HG03565 (cell line): ENCODE results near the gene PRKCA.
"Not testable (repeated sequence)": the region's sequence is repeated elsewhere in the genome, so short reads cannot be mapped to it uniquely, and the experiment has no call there.

ENCODE experiments used
- ATAC-seq: cut with Tn5 transposase; IDR thresholded peaks from one replicate; pipeline ENCODE4 v1.9.1; 2021; ENCODE audit warnings: mild to moderate bottlenecking, moderate library complexity; ENCODE audit not compliant: unreplicated experiment

The PRKCA gene

DNA sequence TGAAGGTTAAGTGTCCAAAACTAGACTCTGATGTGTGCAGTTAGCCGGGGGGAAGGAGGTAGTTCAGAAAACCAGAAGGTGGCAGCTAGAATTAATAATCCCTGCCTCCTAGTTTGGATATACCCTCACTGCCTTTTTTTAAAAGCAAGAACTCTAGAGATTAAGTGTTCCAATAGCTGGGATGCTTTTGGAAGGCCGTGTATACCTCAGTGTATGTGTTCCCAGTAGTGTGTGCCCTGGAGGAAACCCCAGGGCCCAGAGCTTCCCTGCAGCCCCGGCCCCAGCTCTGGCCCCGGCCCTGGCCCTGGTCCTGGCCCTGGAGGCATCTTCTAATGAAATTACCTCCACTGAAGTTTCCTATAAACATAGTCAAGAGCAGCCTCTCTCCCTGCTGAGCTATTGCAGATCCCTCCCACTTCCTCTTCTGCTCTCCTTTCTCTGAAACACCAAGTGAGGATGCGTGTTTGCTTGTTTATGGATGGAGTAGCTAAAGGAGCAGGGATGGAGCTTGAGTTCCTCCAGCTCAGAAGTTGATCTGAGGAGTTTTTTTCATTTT, 130.7 kb downstream of the PRKCA start:
- no peak for ATAC-seq

DNA sequence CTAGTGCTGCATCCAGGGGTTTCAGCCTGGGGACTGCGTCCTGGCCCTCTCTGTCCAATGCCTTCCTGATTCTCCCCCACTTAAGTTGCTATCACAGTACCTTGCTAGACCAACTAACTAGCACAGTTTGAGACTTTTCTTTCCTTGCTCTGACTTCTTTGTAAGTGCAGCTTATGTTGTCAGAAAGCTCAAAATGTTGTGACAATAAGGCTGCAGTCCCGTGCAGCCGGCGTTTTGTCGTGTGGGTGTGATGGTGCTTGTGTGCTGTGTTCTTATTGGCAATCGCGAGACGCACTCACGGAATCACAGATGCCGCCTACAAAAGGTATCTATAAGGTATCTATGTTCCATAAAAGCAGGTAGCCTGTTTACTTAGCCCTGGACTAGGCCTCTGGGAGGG, 132.8 kb downstream of the PRKCA start:
- ATAC-seq = no peak

DNA sequence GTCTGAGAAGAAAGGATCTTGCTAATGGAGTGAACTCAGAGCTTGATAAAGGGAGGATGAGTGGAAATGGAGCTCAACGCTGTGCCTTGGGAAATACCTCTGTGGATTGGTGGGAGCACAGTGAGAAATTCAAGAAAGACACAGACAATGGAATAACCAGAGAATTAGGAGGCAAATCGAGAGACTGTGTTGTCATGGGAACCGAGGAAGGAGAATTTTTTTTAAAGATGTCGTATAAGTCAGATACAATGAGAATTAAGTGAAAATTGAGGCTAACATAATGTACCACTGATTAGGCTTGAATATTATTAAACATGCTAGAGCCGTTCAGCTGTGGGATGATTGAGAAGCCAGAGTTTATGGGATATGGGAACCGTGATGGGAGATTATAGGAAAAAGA, 134.2 kb downstream of the PRKCA start:
- no peak for ATAC-seq

DNA sequence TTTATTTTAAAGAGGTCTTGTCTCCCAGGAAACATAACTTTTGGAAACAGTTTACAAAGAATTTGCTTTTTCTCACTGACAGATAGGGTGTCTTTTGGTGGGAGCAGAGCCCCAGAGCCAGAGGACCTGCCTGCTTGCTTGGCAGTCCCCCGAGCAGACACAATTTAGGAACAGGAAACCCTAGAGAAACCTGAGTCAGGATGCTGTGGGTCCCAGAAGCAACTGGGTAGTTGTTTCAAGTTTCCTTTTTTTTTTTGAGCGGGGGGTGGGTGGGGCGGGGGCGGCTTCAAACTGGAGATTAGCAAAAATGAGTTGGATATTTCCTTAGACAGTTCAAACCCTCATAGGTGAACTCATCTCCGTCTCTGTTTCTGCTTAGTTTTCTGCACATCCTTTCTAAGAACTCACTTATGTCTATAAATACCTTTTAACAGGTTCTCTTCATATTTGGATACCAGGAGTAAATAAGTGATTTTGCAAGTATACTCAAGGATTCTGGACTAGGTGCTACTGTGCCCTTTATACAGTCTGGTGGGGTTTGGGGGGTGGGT, 135.1 kb downstream of the PRKCA start:
- ATAC-seq = no peak

DNA sequence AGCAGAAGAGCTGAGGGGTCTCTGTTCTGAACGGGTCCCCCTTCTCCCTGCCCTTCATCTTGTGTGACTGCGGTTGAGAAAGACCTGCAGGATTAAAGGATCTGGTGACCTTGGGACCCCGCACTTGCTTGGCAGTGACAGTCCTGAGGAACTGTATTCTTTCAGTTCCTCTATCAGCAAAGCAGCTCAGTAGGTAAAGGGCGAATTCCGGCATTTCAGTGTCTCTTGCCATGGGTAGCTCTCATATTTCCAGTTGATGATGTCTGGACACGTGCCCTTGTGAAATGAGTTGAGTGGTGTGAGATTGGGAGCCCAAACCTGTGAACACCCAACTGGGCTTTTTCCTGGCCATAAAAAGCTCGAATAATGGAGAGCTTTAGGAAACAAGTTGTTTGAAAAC, 135.7 kb downstream of the PRKCA start:
- no peak for ATAC-seq

DNA sequence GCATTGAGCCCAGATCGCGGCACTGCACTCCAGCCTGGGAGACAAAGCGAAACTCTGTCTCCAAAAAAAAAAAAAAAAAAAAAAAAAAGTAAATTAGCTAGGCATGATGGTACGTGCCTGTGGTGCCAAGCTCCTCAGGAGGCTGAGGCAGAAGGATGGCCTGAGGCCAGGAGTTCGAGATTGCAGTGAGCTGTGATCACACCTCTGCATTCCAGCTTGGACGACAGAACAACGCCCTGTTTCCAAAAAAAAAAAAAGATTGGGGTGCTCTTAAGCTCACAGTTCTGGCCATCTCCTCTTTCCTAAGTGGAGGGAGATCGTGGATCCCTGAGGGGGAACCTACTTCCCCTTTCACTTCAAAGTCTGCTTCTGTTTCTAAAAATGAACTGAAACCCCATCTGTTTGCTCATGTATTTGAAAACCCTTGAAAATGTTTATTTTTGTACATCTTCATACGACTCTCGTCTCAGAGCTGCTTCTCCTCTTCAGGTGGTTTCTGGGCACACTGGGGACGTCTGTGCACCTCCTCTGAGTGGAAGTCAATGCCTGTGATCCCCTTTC, 138.8 kb downstream of the PRKCA start:
- ATAC-seq = peak; percentile 86

DNA sequence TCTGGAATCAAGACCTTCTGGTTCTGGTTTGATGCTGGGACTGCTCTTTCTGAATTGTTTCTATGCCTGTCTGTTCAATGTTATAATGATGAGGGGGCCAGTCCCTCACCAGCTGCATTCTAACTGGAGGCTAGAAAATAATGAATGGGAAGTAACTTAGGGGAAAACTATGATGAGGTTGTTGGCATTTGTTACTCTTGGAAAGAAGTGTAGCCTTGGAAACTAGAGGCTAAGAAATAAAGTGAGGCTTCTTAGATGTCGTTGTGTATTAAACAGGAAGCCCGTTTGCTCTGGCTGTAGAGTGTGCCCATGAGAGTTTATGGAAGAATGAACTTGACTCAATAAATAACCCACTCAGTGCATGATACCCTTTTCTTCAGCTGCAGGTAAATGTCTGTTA, 140.8 kb downstream of the PRKCA start:
- ATAC-seq = no peak

DNA sequence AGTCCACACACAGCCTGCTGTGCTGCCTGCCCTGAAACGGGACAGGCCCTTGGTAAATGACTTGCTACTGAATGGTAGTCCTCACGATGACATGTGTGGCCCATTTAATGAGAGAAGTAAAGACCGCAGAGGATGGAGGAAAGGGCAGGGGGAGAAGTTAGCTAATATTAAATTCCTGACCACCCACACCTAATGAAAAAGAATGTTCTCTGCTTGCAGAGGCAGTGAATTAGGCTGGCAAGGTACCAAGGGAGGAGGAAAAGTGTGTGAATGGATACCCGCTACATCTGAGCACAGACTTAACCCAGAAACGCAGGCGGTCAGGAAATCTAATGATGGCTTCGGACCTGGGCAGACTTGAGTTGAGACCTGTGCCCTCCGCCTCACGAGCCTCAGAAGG, 141.2 kb downstream of the PRKCA start:
- no peak for ATAC-seq

DNA sequence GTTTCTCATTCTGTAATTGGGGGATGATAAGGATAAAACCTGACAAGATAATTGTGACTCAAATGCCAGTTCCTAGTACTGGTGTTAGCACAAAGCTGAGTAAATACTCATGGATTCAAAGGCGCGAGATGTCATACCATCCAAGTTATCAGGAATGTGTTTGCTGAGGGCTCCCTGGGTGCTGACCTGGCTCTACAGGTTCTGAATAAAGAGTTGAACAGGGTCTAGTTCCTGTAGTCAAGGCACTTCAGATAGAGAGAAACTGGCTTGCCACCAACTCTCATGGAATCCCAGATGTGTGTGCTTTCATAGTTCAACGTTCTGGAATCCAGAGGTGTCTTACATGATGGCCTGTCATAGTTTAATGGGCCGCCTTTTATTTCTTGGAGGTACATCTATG, 141.6 kb downstream of the PRKCA start:
- ATAC-seq = no peak

DNA sequence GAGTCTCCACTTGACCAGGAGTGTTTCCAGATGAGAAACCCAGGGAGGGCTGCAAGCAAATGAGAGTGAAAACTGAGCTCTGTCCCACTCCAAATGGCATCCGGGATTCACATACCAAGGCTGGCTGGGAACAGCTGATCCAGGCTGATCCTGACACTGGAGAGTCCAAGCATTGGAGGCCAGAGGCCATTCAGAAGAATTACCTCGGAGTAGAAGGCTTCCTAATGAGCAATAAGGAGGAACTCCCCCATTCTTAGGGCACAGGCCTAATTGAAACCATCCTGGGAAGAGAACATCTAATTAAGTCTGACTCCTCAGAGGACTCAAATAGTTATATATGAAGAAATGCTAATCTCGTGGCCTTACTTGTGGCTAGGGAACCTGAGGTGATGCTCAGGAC, 142.8 kb downstream of the PRKCA start:
- ATAC-seq = no peak

DNA sequence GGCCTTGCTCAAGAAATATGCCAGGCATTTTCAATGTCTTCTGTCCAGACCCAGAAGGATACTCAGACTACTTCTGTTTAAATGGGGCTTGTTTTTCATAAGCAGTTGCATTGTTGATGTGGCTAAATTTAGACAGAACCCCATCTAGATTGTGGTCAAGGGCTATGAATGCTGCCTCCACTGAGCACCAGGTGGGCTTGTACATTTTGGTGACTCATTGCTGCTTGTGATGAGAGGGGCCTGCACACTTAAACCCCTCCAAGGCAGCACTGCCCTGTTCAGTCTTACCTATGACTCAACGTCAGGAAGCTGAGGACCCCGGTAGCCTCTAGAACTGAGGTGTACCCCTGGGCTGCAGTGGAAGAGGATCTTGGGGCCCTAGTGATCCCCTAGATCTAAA, 144.0 kb downstream of the PRKCA start:
- no peak for ATAC-seq

DNA sequence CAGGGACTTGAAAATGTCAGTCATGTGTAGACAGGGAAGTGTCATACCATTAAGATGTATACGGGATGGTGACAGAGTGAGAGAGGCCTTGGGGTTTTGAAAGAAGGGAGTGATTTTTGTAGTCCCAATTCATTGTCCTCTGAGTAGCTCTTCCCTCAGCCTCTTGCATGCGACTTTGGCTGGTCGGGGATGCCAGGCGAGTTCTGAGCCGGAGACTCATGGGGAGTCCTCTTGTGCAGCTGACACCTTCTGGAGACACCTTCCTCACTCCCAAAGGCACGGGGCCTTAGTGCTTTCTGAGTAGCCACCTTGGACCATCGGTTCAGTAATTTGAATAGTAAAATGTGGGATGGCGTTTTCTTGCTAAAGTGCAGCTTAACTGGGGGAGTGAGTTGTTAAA, 144.7 kb downstream of the PRKCA start:
- ATAC-seq = no peak

DNA sequence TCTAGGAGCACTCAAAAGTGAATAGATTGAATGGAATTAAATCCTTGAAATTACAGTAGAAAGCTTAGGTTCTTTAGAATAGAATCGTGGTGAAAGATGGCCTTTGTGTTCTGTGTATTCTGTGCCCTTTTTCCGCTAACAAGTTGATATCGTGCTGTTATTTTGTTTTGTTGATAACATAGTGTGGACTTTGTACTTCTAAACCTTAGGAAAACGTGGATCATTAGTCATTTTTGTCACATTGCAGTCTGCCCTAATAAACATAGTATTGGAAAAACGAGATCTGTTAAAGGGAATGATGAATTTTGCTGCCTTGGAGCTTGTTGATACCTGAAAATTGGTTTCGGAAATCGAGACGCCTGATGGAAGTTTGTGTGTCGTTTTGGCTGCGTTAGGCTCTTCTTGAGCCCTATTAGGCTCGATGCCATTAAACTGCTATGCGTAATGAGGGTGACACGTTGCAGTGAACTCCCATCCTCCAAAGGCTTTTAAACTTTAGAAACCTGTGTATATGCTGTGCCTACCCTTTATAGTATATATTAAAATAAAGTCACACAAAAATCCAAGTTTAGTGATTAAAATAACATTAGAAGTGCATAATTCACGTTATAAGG, 145.7 kb downstream of the PRKCA start:
- no peak for ATAC-seq

DNA sequence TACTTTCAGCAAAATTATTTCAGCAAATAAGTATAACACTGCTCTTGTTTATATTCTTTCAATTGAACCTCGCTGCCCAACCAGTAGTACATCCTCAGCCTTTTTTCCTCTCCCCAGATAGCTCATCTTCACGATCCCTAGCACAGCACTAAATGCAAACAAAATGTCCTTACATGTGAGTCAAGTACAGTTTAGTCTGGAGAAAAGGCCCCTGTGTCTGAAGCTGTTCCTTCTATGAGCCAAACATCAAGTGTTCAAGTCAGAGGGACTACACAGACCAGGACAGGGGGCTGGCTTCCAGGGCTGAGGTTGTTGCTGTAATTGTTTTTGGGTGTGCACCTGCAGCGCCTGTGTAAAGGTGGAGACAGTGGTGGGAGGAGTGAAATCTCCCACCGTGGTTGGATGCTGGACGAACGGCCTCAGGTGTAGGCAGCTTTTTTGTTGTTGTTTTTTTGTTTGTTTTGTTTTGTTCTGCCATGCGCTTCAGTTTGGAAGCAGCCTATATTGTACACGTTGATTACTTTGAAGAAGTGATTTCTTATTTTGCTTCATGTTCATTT, 147.1 kb downstream of the PRKCA start:
- no peak for ATAC-seq

DNA sequence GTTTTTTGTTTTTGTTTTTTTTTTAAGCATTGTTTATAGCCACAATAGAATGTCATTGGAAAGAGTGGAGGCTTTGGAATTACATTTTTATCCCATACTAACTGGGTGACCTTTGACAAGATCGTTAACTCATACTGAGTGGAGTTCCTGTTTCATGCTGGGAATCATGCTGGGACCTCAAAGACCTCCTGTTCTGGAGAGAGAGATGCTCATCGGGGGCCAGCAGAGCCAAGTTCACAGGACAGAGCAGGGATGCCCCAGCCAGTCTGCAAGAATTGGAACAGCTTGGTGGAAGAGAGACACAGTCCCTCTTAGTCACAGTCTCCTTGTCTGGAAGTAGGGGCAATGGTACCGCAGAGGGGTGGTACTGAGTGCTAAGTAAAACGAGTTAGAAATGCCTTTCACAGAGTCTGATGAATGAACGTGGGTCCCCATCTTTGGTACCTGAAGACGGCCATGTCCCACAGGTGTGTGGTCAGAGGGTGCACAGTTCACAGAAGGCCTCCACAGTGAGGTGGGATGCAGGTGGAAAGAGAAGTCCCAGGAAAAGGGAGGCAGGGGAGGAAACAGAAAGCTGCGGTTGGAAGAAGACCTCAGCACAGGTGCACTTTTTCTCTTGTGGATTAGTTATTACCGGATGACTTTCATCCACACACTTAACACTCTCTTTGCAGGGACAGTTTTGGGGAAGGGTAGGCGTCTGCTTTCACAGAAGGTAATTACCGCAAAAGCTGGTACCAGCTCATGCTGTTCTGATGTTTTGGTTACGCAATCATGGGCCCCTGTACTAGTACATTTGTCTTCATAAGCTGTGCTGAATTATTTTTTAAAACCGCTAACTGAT, 147.8 kb downstream of the PRKCA start:
- ATAC-seq = no peak

DNA sequence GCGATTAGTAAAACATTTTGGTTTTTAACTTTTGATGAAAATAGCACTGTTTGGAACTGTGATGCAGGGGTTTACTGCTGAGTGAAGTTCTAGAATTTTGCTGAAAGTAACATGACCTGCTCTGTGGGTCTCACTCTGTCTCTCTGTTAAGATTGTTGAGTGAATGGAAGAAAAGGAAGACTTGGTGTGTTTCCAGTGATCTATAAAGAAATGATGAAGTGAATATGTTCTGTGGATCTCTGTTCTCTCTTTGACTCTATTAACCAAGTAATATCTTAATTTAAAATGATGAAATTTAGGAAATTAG, 148.4 kb downstream of the PRKCA start:
- no peak for ATAC-seq

DNA sequence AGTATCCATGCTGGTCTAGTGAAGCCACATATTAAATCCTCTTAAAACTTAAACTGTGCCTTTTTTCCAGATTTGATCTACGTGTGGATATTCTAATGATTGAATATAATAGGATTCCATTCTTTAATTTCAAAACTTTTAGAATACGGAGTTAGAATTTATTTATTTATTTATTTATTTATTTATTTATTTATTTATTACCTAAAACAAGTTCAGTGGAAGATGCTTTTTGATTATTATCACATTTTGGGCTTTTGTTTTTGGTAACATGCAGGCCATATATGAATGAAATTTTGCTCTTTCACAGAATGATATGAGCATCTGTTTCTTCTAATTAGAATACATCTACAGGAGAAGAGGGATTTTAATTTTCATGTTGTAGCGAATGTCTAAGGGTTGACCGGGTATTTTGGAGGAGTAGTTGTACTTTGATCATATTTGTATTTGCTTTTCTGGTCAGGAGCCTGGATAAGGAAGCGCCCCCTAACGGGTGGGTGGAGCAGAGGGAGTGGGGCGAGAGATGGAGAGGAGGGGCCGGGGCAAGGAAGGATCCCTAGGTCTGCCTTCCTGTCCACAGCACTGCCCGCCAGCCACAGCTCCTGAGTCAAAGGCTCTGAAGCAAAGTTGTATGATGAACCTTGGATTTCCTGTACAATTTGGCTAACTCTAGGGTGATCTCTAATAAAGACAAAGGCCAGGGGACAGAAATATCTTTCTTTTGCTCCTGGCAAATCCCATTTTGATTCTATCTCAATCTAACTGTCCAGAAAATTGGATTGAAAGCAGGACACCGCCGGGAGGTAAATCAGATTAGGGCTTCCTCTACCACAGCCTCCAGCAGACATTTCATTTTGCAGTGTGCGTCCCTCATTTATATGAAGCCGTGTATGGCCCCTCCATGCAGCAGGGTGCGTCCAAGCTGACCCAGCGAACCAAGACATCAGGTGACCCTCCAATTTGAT, 149.1 kb downstream of the PRKCA start:
- no peak for ATAC-seq

DNA sequence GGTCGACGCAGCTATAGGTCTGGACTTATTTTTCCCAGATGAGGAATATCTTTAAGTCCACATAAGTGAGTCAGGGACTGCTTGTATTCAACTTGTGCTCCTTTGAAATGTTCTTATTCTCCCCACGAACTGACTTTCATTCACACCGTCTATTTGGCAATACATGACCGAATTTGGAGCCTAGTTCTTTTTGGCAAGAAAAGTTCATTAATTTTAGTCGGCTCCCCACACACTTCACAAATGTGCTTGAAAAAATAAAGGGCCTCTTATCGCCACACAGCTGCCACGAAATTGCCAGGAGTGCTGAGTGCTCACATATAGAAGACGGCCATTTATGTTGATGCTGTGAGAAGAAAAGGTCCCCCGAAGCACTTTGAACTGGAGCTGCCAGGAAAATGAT, 152.6 kb downstream of the PRKCA start:
- ATAC-seq = no peak

DNA sequence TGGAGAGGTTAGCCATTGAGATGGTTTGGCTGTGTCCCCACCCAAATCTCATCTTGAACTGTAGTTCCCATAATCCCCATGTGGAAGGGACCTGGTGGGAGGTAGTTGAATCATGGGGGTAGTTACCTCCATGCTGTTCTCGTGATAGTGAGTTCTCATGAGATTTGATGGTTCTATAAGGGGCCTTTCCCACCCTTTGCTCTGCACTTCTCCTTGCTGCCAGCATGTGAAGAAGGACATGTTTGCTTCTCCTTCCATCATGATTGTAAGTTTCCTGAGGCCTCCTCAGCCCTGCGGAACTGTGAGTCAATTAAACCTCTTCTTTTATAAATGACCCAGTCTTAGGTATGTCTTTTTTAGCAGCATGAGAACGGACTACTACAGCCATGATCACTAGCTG, 155.1 kb downstream of the PRKCA start:
- ATAC-seq = not testable (repeated sequence)

DNA sequence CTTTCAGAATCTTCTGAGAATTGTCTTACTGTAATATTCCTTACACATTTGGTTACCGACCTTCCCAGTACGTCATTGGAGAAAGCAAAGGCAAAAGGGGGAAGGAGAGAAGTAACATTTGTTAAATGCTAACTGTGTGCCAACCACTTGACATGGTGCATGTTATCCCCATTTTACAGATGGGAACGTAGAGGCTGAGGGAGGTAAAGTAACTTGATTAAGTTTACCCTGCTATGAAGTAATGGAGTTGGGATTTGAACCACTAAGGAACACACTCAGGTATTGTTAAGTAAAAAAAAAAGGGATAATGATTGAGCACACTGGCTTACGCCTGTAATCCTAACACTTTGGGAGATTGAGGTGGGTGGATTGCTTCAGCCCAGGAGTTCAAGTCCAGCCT, 156.4 kb downstream of the PRKCA start:
- no peak for ATAC-seq
